Kidney epithelial cell (primary cell): ENCODE measurements around the gene HOXC11. TPM values are rescaled to one million over a fixed set of nuclear protein-coding genes. Genes with fewer than 3 reads are reported as not detected.

Experiments used
- DNase-seq: peaks from one replicate; pipeline ENCODE4 v3.0.0-alpha.2; 2010; ENCODE audit warnings: low read depth
- H3K27me3 ChIP-seq: 2 replicates; pipeline ENCODE4 v1.6.0; 2011; ENCODE audit warnings: low read length; ENCODE audit not compliant: control insufficient read depth, insufficient read depth
- H3K36me3 ChIP-seq: 2 replicates; pipeline ENCODE4 v1.5.1; 2011; ENCODE audit warnings: low read length; ENCODE audit not compliant: control insufficient read depth, insufficient read depth
- H3K4me3 ChIP-seq: 2 replicates; pipeline ENCODE4 v1.5.1; 2011; ENCODE audit warnings: low read depth, mild to moderate bottlenecking, control low read depth, low read length
- CTCF ChIP-seq: IDR thresholded peaks from 2 replicates; pipeline ENCODE4 v1.5.1; 2011; ENCODE audit warnings: mild to moderate bottlenecking, moderate library complexity, low read length, control low read depth, inconsistent platforms; ENCODE audit not compliant: insufficient read depth, poor library complexity, severe bottlenecking
- total RNA-seq: library from RNA; depleted of rRNA; stranded (reverse); fragments of >200 nt; gene quantifications from 2 replicates; pipeline ENCODE4 v1.2.3, GENCODE V29; 2015

Gene HOXC11
- total RNA-seq, 1 donor from 2014 or later = 0.58 TPM

- Histone ChIP-seq H3K27me3 (peaks cover 61% of the 10 kb centered on the region), H3K4me3 (peak overlapping the region; percentile 51)
- no peak for DNase-seq
These were observed 513 bp downstream of the HOXC11 start for GRCh38 chr12:53973236-53974042.

GRCh38 chr12:53974084-53975063, 1.4 kb downstream of the HOXC11 start, which contains the start of gene HOTAIR:
TSS of gene HOTAIR (minus strand) at chr12:53974954.
- no peaks in the 10 kb centered on the region for H3K36me3 ChIP-seq
- DNase-seq = no peak
- TF ChIP-seq CTCF = no peak
- H3K27me3 ChIP-seq = peaks cover 54% of the 10 kb centered on the region
- H3K4me3 ChIP-seq = peak within 1 kb of the TSS; percentile 51

More at GRCh38 chr12:53973236-53974042, 513 bp downstream of the HOXC11 start:
- TF ChIP-seq CTCF = no peak
- H3K36me3 ChIP-seq = no peaks in the 10 kb centered on the region

- Histone ChIP-seq H3K4me3 (peak overlapping the region; percentile 51), H3K27me3 (peaks cover 51% of the 10 kb centered on the region), H3K36me3 (no peaks in the 10 kb centered on the region)
- TF ChIP-seq CTCF = no peak
- no peak for DNase-seq
These were observed 2.1 kb downstream of the HOXC11 start for GRCh38 chr12:53975064-53975471.

- peaks cover 47% of the 10 kb centered on the region for H3K27me3 ChIP-seq
- peak overlapping the region; percentile 51 for H3K4me3 ChIP-seq
- no peak for TF ChIP-seq CTCF
- no peak for DNase-seq
- H3K36me3 ChIP-seq = no peaks in the 10 kb centered on the region
These were observed 2.7 kb downstream of the HOXC11 start for GRCh38 chr12:53975479-53976152.

GRCh38 chr12:53976172-53976822, 3.4 kb downstream of the HOXC11 start:
- H3K36me3 ChIP-seq = no peaks in the 10 kb centered on the region
- DNase-seq = no peak
- no peak overlapping the region for H3K4me3 ChIP-seq
- peaks cover 42% of the 10 kb centered on the region for H3K27me3 ChIP-seq
- TF ChIP-seq CTCF = no peak
